Mesendoderm (in vitro differentiated cells): ENCODE measurements around the gene CNPY3. TPM values are rescaled to one million over a fixed set of nuclear protein-coding genes. Genes with fewer than 3 reads are reported as not detected.
"Not testable (repeated sequence)": the region's sequence is repeated elsewhere in the genome, so short reads cannot be mapped to it uniquely, and the experiment has no call there.

ENCODE experiments used
- DNase-seq: peaks from one replicate; pipeline ENCODE4 v3.0.0; 2013
- H2AK5ac ChIP-seq: 2 replicates; pipeline ENCODE4 v1.6.1; 2013; ENCODE audit warnings: low read length, inconsistent platforms
- H2BK120ac ChIP-seq: 2 replicates; pipeline ENCODE4 v1.6.1; 2013; ENCODE audit warnings: low read depth, mild to moderate bottlenecking, low read length, moderate library complexity, mixed read lengths
- H2BK15ac ChIP-seq: replicated peaks from 2 replicates; pipeline ENCODE4 v1.6.1; 2013; ENCODE audit warnings: low read depth, mild to moderate bottlenecking, moderate library complexity
- H2BK5ac ChIP-seq: 2 replicates; pipeline ENCODE4 v1.6.1; 2013; ENCODE audit warnings: low read length, inconsistent platforms
- H3K18ac ChIP-seq: 2 replicates; pipeline ENCODE4 v1.6.1; 2013; ENCODE audit warnings: mild to moderate bottlenecking, low read length, mixed read lengths
- H3K23ac ChIP-seq: one replicate; pipeline ENCODE4 v1.6.1; 2013; ENCODE audit warnings: low read length
- H3K27ac ChIP-seq: 2 replicates; pipeline ENCODE4 v1.5.1; 2013; ENCODE audit warnings: low read depth, mild to moderate bottlenecking, inconsistent platforms, low read length, moderate library complexity
- H3K27me3 ChIP-seq: 2 replicates; pipeline ENCODE4 v1.6.1; 2013; ENCODE audit warnings: low read length, control low read depth, mild to moderate bottlenecking, inconsistent platforms; ENCODE audit not compliant: insufficient read depth, poor library complexity
- H3K36me3 ChIP-seq: 2 replicates; pipeline ENCODE4 v1.6.1; 2013; ENCODE audit warnings: low read length, inconsistent platforms; ENCODE audit not compliant: control insufficient read depth, insufficient read depth
- H3K4ac ChIP-seq: one replicate; pipeline ENCODE4 v1.6.1; 2013; ENCODE audit warnings: low read depth, mild to moderate bottlenecking, low read length, moderate library complexity
- H3K4me1 ChIP-seq: 2 replicates; pipeline ENCODE4 v1.6.1; 2013; ENCODE audit warnings: low read depth, low read length, inconsistent platforms; ENCODE audit not compliant: control insufficient read depth
- H3K4me2 ChIP-seq: 2 replicates; pipeline ENCODE4 v1.6.1; 2013; ENCODE audit warnings: low read length
- H3K4me3 ChIP-seq: 2 replicates; pipeline ENCODE4 v1.5.1; 2013; ENCODE audit warnings: mild to moderate bottlenecking, low read length
- H3K56ac ChIP-seq: one replicate; pipeline ENCODE4 v1.6.1; 2013; ENCODE audit warnings: low read length
- H3K79me1 ChIP-seq: 2 replicates; pipeline ENCODE4 v1.6.1; 2013; ENCODE audit warnings: low read length, inconsistent platforms
- H3K79me2 ChIP-seq: 2 replicates; pipeline ENCODE4 v1.6.1; 2013; ENCODE audit warnings: mild to moderate bottlenecking, low read length; ENCODE audit not compliant: control insufficient read depth, insufficient read depth
- H3K9ac ChIP-seq: 2 replicates; pipeline ENCODE4 v1.6.1; 2013; ENCODE audit warnings: low read length, inconsistent platforms
- H4K5ac ChIP-seq: one replicate; pipeline ENCODE4 v1.6.1; 2013; ENCODE audit warnings: low read length
- H4K8ac ChIP-seq: one replicate; pipeline ENCODE4 v1.6.1; 2013; ENCODE audit warnings: low read depth, mild to moderate bottlenecking, control low read depth, low read length, moderate library complexity
- WGBS: extraction: QIAGEN DNeasy Blood & Tissue Kit; methylation state at CpG from one replicate; pipeline ENCODE4 v1.1.7; 2013; ENCODE audit warnings: low lambda C conversion rate, missing lambda C conversion rate; ENCODE audit not compliant: insufficient coverage; ENCODE audit errors: extremely low coverage; 5-methylcytosine and 5-hydroxymethylcytosine counted together
- polyA plus RNA-seq, 2 experiments: library from polyadenylated mRNA; stranded (reverse); fragments of 200-250 nt; gene quantifications; one replicate each; pipeline ENCODE4 v1.2.3, GENCODE V29; 2013

CNPY3 gene
- 42.5 TPM for polyA plus RNA-seq (2013, experiment 1 of 2)
- polyA plus RNA-seq (2013, experiment 2 of 2): 40.8 TPM

DNA sequence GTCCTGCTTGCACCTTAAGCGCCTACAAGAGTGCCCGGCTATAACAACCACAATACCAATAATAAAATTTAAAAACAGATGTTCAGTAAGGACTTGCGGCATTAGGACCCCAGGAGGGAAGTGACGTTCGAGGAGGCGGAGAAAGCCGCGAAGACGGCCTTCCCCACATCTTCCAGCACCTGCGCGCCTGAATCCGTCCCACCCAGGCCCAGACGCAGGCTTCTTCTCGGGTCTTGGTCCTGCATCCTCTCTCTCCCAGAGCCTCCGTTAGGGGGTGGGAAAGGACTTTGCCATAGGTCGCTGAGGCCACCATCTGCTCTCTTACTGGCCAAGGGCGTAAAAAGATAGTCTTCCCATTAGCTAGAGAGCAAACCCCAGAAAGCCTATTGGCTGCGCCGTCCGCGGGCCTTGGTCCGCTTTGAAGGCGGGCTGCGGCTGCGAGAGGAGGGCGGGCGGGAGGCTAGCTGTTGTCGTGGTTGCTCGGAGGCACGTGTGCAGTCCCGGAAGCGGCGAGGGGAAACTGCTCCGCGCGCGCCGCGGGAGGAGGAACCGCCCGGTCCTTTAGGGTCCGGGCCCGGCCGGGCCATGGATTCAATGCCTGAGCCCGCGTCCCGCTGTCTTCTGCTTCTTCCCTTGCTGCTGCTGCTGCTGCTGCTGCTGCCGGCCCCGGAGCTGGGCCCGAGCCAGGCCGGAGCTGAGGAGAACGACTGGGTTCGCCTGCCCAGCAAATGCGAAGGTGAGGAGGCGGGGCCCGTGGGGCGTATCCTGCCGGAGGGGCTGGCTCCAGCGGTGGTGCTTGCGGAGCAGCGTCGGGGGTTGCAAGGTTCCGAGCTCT, at the start of gene CNPY3:
Gene CNPY3 (plus strand): TSS at position 495 of the 835 bp plus-strand sequence. CDS start 91 bp downstream, at position 586.
- H3K56ac ChIP-seq: peak within 1 kb of the TSS; percentile 88
- H3K4ac ChIP-seq: peak within 1 kb of the TSS; percentile 92
- peaks cover 2% of the 10 kb centered on the region for H3K4me1 ChIP-seq
- peaks cover under 1% of the 10 kb centered on the region for H3K36me3 ChIP-seq
- H3K18ac ChIP-seq: peak within 1 kb of the TSS; percentile 84
- peaks cover 26% of the 10 kb centered on the region for H3K79me2 ChIP-seq
- no CpG with 5 or more reads among the region's 63 CpGs for WGBS
- peak within 1 kb of the TSS; percentile 78 for H3K4me2 ChIP-seq
- H3K27ac ChIP-seq: peak within 1 kb of the TSS; percentile 97
- peak within 1 kb of the TSS; percentile 29 for H2BK5ac ChIP-seq
- H3K27me3 ChIP-seq: no peaks in the 10 kb centered on the region
- H2BK15ac ChIP-seq: no peak within 1 kb of the TSS
- H4K5ac ChIP-seq: no peak within 1 kb of the TSS
- peak within 1 kb of the TSS; percentile 89 for H3K9ac ChIP-seq
- peak within 1 kb of the TSS; percentile 89 for H4K8ac ChIP-seq
- peak within 1 kb of the TSS; percentile 46 for H3K4me3 ChIP-seq
- H2BK120ac ChIP-seq: no peak within 1 kb of the TSS
- H3K79me1 ChIP-seq: peaks cover 14% of the 10 kb centered on the region
- peak within 1 kb of the TSS; percentile 31 for H3K23ac ChIP-seq
- DNase-seq: peak; percentile 100
- H2AK5ac ChIP-seq: peak within 1 kb of the TSS; percentile 59

DNA sequence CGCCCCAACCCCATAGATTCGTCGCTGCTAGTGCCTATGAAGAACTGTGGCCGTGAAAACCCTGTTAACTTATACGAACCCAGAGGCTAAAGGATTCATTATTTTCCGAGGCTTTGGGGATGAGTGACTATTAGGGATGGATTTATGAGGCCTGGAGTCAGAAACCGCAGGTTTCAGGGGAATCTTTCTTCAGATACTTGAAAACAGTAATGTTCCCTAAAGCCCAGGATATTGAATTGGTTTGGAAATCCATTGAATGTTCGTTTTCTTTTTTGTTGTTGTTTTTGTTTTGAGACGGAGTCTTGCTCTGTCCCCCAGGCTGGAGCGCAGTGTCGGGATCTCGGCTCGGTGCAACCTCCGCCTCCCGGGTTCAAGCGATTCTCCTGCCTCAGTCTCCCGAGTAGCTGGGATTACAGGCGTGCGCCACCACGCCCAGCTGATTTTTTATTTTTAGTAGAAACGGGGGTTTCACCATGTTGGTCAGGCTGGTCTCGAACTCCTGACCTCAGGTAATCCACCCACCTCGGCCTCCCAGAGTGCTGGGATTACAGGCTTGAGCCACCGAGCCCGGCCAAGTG, 49.0 kb upstream of the CNPY3 start:
- Histone ChIP-seq H3K56ac (peak overlapping the region; percentile 84), H4K8ac (peak overlapping the region; percentile 98), H3K36me3 (peaks cover 12% of the 10 kb centered on the region), H3K18ac (peak overlapping the region; percentile 42), H3K4me3 (peak overlapping the region; percentile 96), H4K5ac (peak overlapping the region; percentile 84), H3K27ac (peak overlapping the region; percentile 27), H3K79me2 (peaks cover 20% of the 10 kb centered on the region), H3K4ac (peak overlapping the region; percentile 74), H3K9ac (peak overlapping the region; percentile 95), H3K4me2 (peak overlapping the region; percentile 29)
- H2AK5ac ChIP-seq, H2BK5ac ChIP-seq, DNase-seq, H3K4me1 ChIP-seq, H2BK120ac ChIP-seq, H2BK15ac ChIP-seq, H3K27me3 ChIP-seq, H3K79me1 ChIP-seq, H3K23ac ChIP-seq: not testable (repeated sequence)
- WGBS: no CpG with 5 or more reads among the region's 25 CpGs

DNA sequence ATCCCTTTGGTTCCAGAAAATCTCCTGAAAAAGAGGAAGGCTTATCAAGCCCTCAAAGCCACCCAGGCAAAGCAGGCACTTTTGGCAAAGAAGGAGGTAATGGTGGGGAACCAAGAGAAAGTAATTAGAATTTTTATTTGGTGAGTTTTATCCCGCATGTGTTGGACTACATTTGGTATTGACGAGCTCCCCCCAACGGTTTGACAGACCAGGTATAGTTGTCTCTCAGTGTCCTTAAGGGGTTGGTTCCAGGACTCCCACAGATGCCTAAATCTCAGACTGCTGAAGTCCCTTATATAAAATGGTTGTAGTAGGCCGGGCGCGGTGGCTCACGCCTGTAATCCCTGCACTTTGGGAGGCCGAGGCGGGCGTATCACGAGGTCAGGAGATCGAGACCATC, 48.4 kb upstream of the CNPY3 start:
- not testable (repeated sequence) for DNase-seq, H3K79me1 ChIP-seq, H4K8ac ChIP-seq, H2BK15ac ChIP-seq, H2BK5ac ChIP-seq, H3K4me1 ChIP-seq, H4K5ac ChIP-seq, H3K27me3 ChIP-seq, H3K18ac ChIP-seq, H2AK5ac ChIP-seq, H3K23ac ChIP-seq, H2BK120ac ChIP-seq, H3K27ac ChIP-seq
- H3K4ac ChIP-seq: peak overlapping the region; percentile 23
- H3K4me2 ChIP-seq: peak overlapping the region; percentile 29
- H3K79me2 ChIP-seq: peaks cover 20% of the 10 kb centered on the region
- peak overlapping the region; percentile 32 for H3K56ac ChIP-seq
- peak overlapping the region; percentile 10 for H3K4me3 ChIP-seq
- no CpG with 5 or more reads among the region's 12 CpGs for WGBS
- peak overlapping the region; percentile 95 for H3K9ac ChIP-seq
- peaks cover 14% of the 10 kb centered on the region for H3K36me3 ChIP-seq

DNA sequence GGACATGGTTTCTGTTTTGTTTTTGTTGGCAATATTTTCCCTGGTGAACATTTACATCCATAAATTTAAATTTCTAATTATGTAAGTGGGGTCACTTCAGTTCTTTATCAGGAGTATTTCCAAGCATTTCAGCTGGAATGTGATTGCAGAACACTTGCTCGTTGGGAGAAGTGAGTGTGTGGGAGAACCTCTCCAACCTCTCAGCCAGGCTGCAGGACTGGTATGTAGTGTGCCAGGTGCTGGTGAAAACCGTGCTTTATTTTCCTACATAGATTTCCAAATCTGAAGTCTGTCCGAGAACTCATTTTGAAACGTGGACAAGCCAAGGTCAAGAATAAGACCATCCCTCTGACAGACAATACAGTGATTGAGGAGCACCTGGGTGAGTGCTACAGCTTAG, 43.6 kb upstream of the CNPY3 start:
- Histone ChIP-seq H3K27ac (no peak overlapping the region), H2BK15ac (no peak overlapping the region), H2BK5ac (no peak overlapping the region), H3K23ac (no peak overlapping the region), H3K4me3 (no peak overlapping the region), H2AK5ac (no peak overlapping the region), H3K56ac (no peak overlapping the region), H3K79me1 (peaks cover 5% of the 10 kb centered on the region), H3K4me2 (no peak overlapping the region), H4K5ac (no peak overlapping the region), H3K4me1 (no peaks in the 10 kb centered on the region), H3K79me2 (peaks cover 11% of the 10 kb centered on the region), H3K18ac (no peak overlapping the region), H4K8ac (no peak overlapping the region), H3K27me3 (no peaks in the 10 kb centered on the region), H3K4ac (no peak overlapping the region), H2BK120ac (no peak overlapping the region), H3K36me3 (peaks cover 16% of the 10 kb centered on the region), H3K9ac (no peak overlapping the region)
- no peak for DNase-seq
- no CpG with 5 or more reads among the region's 4 CpGs for whole genome bisulfite sequencing

DNA sequence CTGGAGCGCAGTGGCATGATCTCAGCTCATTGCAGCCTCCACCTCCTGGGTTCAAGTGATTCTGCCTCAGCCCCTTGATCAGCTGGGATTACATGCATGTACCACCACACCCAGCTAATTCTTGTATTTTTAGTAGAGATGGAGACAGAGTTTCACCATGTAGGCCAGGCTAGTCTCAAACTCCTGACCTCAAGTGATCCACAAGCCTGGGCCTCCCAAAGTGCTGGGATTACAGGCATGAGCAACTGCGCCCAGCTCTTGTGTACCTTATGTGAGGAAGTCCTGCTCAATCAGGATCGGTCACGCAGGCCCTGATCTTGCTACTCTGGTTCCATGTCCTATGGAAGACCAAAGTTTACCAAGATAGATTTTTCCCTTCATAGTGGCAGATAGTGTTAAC, 41.1 kb upstream of the CNPY3 start:
- H3K79me1 ChIP-seq, H3K4ac ChIP-seq, H2BK5ac ChIP-seq, H4K8ac ChIP-seq, H3K4me3 ChIP-seq, H3K56ac ChIP-seq, H2BK120ac ChIP-seq, H2AK5ac ChIP-seq, H3K4me2 ChIP-seq, H3K27me3 ChIP-seq, H2BK15ac ChIP-seq, H3K23ac ChIP-seq, H4K5ac ChIP-seq, H3K27ac ChIP-seq, DNase-seq, H3K18ac ChIP-seq, H3K79me2 ChIP-seq, H3K9ac ChIP-seq, H3K4me1 ChIP-seq: not testable (repeated sequence)
- H3K36me3 ChIP-seq: peaks cover 16% of the 10 kb centered on the region
- no CpG with 5 or more reads among the region's 4 CpGs for WGBS
